DOHH2 (cell line): ENCODE measurements around the gene ALDH1L2.

Experiments
- H3F3A ChIP-seq: fragments of 200-600 bp; sonication (generic), shearing (Covaris generic); 2 replicates; pipeline ENCODE4 v1.6.0; 2016; ENCODE audit warnings: antibody characterized with exemption, mild to moderate bottlenecking; ENCODE audit not compliant: control insufficient read depth, insufficient read depth
- H3K27ac ChIP-seq: fragments of 200-600 bp; sonication (generic); 2 replicates; pipeline ENCODE4 v1.5.1; 2014; ENCODE audit warnings: low read depth, mild to moderate bottlenecking, low read length, moderate library complexity
- H3K27me3 ChIP-seq: fragments of 200-600 bp; sonication (generic); 2 replicates; pipeline ENCODE4 v1.6.1; 2014; ENCODE audit warnings: mild to moderate bottlenecking, low read length, mixed read lengths; ENCODE audit not compliant: control insufficient read depth
- H3K36me3 ChIP-seq: fragments of 200-600 bp; sonication (generic); 2 replicates; pipeline ENCODE4 v1.6.1; 2014; ENCODE audit warnings: mild to moderate bottlenecking, low read length, moderate library complexity, mixed read lengths; ENCODE audit not compliant: control insufficient read depth
- H3K4me1 ChIP-seq: fragments of 200-600 bp; sonication (generic); 2 replicates; pipeline ENCODE4 v1.6.1; 2014; ENCODE audit warnings: mild to moderate bottlenecking, low read length, mixed read lengths; ENCODE audit not compliant: control insufficient read depth
- H3K4me2 ChIP-seq: fragments of 200-600 bp; sonication (generic); 2 replicates; pipeline ENCODE4 v1.6.0; 2014; ENCODE audit warnings: mild to moderate bottlenecking, low read length, moderate library complexity
- H3K4me3 ChIP-seq: fragments of 200-600 bp; sonication (generic); 2 replicates; pipeline ENCODE4 v1.5.1; 2014; ENCODE audit warnings: mild to moderate bottlenecking, low read length, mixed read lengths
- H3K79me2 ChIP-seq: fragments of 200-600 bp; sonication (generic); 2 replicates; pipeline ENCODE4 v1.6.1; 2014; ENCODE audit warnings: mild to moderate bottlenecking, low read length, mixed read lengths; ENCODE audit not compliant: control insufficient read depth
- H3K9me2 ChIP-seq: fragments of 200-600 bp; sonication (generic); replicated peaks from 2 replicates; pipeline ENCODE4 v1.6.1; 2014; ENCODE audit warnings: mild to moderate bottlenecking, low read length, mixed read lengths; ENCODE audit not compliant: control insufficient read depth
- H3K9me3 ChIP-seq: fragments of 200-600 bp; sonication (generic); 2 replicates; pipeline ENCODE4 v1.6.1; 2014; ENCODE audit warnings: antibody characterized with exemption, low read length, mixed read lengths; ENCODE audit not compliant: control insufficient read depth, insufficient read depth
- H4K20me1 ChIP-seq: fragments of 200-600 bp; sonication (generic); 2 replicates; pipeline ENCODE4 v1.6.0; 2014; ENCODE audit warnings: low read depth, mild to moderate bottlenecking, antibody characterized with exemption, low read length, moderate library complexity; ENCODE audit not compliant: control insufficient read depth, insufficient read depth
- EZH2phosphoT487 ChIP-seq: fragments of 200-600 bp; sonication (generic); IDR thresholded peaks from 2 replicates; pipeline ENCODE4 v1.6.1; 2017; ENCODE audit warnings: borderline replicate concordance, mild to moderate bottlenecking, antibody characterized with exemption, low read length, moderate library complexity, mixed read lengths
- TF ChIP-seq, protein P1 (sequence below): fragments of 200-600 bp; sonication (generic); IDR thresholded peaks from one replicate; pipeline ENCODE4 v1.5.1; 2014; ENCODE audit warnings: antibody characterized with exemption, mild to moderate bottlenecking, low read depth, low read length; ENCODE audit not compliant: poor library complexity, severe bottlenecking

ALDH1L2 gene

DNA sequence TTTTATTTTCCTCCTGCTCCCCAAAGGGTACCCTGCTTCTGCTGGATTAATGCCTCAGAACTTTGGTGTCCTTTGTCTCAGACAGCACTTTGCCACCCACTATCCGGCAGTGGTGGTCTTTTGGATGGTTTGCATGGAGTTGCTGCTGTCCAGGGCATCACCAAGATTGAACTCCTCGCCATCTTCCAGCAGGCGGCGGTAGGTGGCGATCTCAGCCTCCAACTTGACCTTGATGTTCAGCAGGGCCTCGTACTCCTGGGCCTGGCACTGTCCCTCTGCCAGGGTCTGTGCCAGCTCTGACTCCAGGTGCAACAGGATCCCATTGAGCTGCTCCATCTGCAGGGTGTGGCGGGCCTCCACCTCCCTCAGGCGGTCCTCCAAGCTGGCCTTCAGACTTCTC is 107.6 kb downstream of the ALDH1L2 start:
- TF ChIP-seq EZH2phosphoT487 = no peak
- TF ChIP-seq, protein P1, sequence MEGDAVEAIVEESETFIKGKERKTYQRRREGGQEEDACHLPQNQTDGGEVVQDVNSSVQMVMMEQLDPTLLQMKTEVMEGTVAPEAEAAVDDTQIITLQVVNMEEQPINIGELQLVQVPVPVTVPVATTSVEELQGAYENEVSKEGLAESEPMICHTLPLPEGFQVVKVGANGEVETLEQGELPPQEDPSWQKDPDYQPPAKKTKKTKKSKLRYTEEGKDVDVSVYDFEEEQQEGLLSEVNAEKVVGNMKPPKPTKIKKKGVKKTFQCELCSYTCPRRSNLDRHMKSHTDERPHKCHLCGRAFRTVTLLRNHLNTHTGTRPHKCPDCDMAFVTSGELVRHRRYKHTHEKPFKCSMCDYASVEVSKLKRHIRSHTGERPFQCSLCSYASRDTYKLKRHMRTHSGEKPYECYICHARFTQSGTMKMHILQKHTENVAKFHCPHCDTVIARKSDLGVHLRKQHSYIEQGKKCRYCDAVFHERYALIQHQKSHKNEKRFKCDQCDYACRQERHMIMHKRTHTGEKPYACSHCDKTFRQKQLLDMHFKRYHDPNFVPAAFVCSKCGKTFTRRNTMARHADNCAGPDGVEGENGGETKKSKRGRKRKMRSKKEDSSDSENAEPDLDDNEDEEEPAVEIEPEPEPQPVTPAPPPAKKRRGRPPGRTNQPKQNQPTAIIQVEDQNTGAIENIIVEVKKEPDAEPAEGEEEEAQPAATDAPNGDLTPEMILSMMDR = no peak
- H4K20me1 ChIP-seq = no peaks in the 10 kb centered on the region

DNA sequence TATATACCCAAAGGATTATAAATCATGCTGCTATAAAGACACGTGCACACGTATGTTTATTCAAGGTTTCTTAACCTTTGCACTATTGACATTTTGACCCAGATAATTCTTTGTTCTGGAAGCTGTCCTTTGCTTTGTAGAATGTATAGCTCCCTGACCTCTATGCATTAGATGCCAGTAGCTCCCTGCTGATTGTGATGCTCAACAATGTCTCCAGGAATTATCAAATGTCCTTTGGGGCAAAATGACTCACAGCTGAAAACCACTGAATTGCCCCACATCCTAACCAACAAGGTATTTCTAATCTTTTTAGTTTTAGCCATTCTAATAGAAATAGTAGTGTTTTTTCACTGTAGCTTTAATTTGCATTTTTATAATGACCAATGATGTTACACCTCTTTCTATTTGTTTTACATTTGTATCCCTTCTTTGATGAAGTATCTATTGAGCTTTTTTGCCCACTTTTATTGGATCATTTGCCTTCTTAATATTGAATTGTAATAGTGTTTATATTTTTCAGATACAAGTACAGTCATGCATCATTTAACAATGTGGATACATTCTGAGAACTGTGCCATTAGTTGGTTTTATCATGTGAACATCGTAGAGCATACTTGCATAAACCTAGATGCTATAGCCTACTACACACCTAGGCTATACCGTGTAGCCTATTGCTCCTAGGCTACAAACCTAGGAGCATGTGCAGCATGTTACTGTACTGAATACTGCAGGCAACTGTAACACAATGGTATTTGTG is 108.5 kb downstream of the ALDH1L2 start:
- H3K4me1 ChIP-seq = peaks cover 14% of the 10 kb centered on the region
- H3K9me3 ChIP-seq = no peaks in the 10 kb centered on the region
- no peaks in the 10 kb centered on the region for H4K20me1 ChIP-seq
- H3K79me2 ChIP-seq = no peaks in the 10 kb centered on the region
- H3F3A ChIP-seq = peaks cover 17% of the 10 kb centered on the region
- no peak overlapping the region for H3K27ac ChIP-seq
- TF ChIP-seq, protein P1 = no peak
- TF ChIP-seq EZH2phosphoT487 = no peak
- H3K27me3 ChIP-seq = no peaks in the 10 kb centered on the region
- no peak overlapping the region for H3K4me3 ChIP-seq
- no peaks in the 10 kb centered on the region for H3K9me2 ChIP-seq
- no peak overlapping the region for H3K4me2 ChIP-seq
- no peaks in the 10 kb centered on the region for H3K36me3 ChIP-seq

More for the DNA sequence above, 107.6 kb downstream of the ALDH1L2 start:
- Histone ChIP-seq H3K4me1 (peaks cover 14% of the 10 kb centered on the region), H3K27me3 (no peaks in the 10 kb centered on the region), H3F3A (peaks cover 17% of the 10 kb centered on the region), H3K27ac (no peak overlapping the region), H3K4me3 (no peak overlapping the region), H3K9me3 (no peaks in the 10 kb centered on the region), H3K4me2 (no peak overlapping the region), H3K9me2 (no peaks in the 10 kb centered on the region), H3K79me2 (no peaks in the 10 kb centered on the region), H3K36me3 (no peaks in the 10 kb centered on the region)

GRCh38 chr12:104974626-104975290 is 109.5 kb downstream of the ALDH1L2 start:
- 0 out of 2 replicates have a peak overlapping the region, but pooled peaks have one; percentile 1 for H3K27ac ChIP-seq
- no peaks in the 10 kb centered on the region for H3K36me3 ChIP-seq
- H3K9me3 ChIP-seq = no peaks in the 10 kb centered on the region
- H3K79me2 ChIP-seq = no peaks in the 10 kb centered on the region
- no peaks in the 10 kb centered on the region for H3K9me2 ChIP-seq
- peaks cover 13% of the 10 kb centered on the region for H3K4me1 ChIP-seq
- peak overlapping the region; percentile 27 for H3K4me3 ChIP-seq
- H4K20me1 ChIP-seq = no peaks in the 10 kb centered on the region
- TF ChIP-seq EZH2phosphoT487 = no peak
- H3K27me3 ChIP-seq = no peaks in the 10 kb centered on the region
- H3K4me2 ChIP-seq = peak overlapping the region; percentile 39
- peaks cover 12% of the 10 kb centered on the region for H3F3A ChIP-seq

DNA sequence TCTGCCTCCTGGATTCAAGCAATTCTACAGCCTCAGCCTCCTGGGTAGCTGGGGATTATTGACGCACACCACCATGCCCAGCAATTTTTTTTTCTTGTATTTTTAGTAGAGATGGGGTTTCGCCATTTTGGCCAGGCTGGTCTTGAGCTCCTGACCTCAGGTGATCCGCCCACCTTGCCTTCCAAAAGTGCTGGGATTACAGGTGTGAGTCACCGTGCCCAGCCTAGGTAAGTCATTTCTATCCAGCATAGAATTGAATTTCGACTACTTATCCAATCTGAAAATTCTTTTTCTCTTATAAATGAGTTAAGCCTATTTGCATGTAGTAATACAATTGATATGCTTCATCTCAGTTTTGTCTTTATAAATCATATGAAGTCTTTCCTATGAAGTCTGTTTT is 111.0 kb downstream of the ALDH1L2 start:
- H3K4me2 ChIP-seq = no peak overlapping the region
- H3K4me1 ChIP-seq = peaks cover 13% of the 10 kb centered on the region
- no peaks in the 10 kb centered on the region for H3K27me3 ChIP-seq
- no peak overlapping the region for H3K27ac ChIP-seq
- no peaks in the 10 kb centered on the region for H4K20me1 ChIP-seq
- TF ChIP-seq, protein P1 = no peak
- no peak for TF ChIP-seq EZH2phosphoT487
- peaks cover 10% of the 10 kb centered on the region; the same call in 1 of the 2 replicates for H3F3A ChIP-seq
- H3K9me2 ChIP-seq = no peaks in the 10 kb centered on the region
- no peak overlapping the region for H3K4me3 ChIP-seq
- H3K36me3 ChIP-seq = no peaks in the 10 kb centered on the region
- no peaks in the 10 kb centered on the region for H3K9me3 ChIP-seq
- no peaks in the 10 kb centered on the region for H3K79me2 ChIP-seq
